Measurements from ENCODE around the gene CPN2.

The CPN2 gene

DNA sequence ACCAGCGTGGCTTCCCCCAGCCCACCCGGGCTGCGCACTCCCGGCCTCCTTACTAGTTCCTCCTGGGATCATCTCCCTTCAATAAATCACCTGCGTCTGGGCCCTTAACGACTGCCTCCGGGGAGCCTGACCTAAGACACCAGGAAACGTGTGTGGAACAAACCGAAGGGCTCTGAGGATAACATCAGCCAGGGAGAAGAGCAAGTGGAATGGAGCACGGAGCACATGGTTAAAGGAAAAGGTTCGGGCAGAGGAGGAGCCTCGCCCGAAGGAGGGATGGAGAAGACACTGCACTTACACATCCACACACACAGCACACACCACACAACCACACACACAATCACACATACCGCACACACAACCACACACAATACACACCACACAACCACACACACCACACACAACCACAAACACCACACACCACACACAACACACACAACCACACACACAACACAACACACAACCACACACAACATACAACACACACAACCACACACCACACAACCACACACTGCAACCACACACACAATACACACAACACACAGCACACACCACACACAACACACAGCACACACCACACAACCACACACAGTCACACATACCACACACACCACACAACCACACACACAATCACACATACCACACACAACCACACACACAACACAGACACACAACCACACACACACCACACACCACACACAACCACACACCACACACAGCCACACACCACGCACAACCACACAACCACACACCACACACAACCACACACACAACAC lies 24.7 kb downstream of the CPN2 start:
- TF ChIP-seq CTCF (conservative IDR thresholded peaks at IDR 0.05; ENCODE audit: low read depth, low read length): no peak
- H3K4me3 ChIP-seq (ENCODE audit: low read length): no peak overlapping the region
- no peak for DNase-seq (ENCODE audit: low read depth)

GRCh38 chr3:194325424-194326153 lies 25.5 kb downstream of the CPN2 start:
- no peak for TF ChIP-seq CTCF (conservative IDR thresholded peaks at IDR 0.05; ENCODE audit: low read depth, low read length)
- H3K4me3 ChIP-seq (ENCODE audit: low read length): no peak overlapping the region
- DNase-seq (ENCODE audit: low read depth): no peak

GRCh38 chr3:194324823-194325327 lies 26.3 kb downstream of the CPN2 start:
- DNase-seq (ENCODE audit: low read depth): no peak
- H3K4me3 ChIP-seq (ENCODE audit: low read length): no peak overlapping the region
- no peak for TF ChIP-seq CTCF (conservative IDR thresholded peaks at IDR 0.05; ENCODE audit: low read depth, low read length)

DNA sequence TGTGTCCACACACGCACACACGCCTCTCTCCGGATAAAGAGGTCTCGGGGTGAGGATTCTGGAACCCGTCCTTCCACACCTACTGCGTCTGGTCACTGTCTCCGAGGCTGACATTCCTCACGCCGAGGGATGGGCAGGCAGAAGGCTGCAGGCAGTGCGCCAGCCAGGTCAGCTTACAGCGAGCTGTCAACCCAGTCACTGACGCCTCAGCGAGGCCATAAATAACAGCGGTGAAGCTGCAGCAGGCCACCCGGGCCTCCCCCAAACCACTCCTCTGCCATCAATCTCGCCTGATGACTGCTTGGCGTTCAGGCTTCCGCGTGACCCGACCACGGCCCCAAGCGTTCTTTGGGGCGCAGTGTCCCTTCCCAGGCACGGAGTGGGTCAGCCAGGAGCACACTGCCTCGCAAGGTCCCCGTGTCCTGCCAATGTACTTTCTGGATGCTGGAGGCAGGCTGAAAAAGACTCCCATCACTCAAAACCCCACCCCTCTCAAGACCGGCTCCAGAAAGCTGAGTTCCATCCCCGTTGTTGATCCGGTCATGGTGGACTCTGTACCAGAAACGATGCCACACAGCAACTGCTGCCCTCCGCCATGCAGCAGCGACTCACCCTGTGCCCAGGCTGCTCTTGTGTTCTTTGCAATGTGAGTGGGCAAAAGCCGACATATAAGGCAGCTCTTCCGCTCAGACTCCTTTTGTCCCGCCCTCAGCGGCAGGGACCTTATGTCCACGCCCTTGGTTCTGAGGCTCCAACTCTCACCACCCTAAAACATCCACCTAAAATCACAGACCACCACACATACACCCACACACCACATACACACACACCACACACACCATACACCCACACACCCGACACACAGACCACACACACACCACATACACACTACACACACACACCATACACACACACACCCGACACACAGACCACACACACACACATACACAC lies 27.1 kb downstream of the CPN2 start:
- H3K4me3 ChIP-seq (ENCODE audit: low read length): no peak overlapping the region
- DNase-seq (ENCODE audit: low read depth): no peak
- no peak for TF ChIP-seq CTCF (conservative IDR thresholded peaks at IDR 0.05; ENCODE audit: low read depth, low read length)

- TF ChIP-seq CTCF (conservative IDR thresholded peaks at IDR 0.05; ENCODE audit: low read depth, low read length): no peak
- H3K4me3 ChIP-seq (ENCODE audit: low read length): no peak overlapping the region
- DNase-seq (ENCODE audit: low read depth): peak; percentile 67
These were observed 28.4 kb downstream of the CPN2 start for GRCh38 chr3:194322678-194323211.

All from retinal pigment epithelial cell (primary cell).